ENCODE measurements around the gene CDX2.

Gene CDX2

DNA sequence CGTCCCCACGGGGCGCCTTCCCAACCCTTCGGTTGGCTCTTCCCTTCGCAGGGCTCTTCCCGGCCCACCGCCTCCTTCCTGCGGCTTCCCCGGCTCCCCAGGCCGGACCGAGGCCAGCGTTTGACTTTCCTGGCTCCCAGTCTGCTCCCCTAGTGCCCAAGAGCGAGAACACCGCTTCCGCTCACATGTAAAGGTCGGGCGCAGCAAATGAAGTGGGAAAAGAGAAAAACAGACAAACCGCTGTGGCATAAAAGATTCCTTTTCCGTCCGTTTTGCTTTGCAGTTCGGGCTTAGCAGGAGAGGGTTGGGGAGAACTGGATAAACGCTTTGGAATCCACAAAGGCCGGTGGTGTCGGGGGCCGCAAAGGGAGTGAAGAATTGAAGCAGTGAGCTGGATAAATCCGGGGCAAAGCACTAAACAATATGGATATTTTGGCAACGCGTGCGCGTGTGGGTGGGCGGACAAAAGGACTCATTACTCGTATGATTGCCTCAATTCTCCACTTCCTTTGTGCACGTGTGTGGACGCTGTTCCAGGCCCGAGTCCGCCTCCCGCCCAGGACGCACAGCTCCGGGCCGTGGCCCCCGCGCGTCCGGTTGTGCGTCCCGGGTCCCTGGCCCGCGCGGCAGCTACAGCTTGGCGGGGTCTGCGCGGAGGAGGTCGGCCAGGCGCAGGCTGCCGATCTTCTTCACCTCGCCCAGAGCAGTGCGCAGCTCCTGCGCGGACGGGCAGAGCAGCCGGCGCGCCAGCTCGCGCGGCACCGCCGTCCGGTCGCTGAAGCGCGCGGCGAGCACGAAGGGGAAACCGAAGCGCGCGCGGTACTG lies 8.6 kb upstream of the CDX2 start:
- no peak for DNase-seq (ENCODE audit: insufficient read length)
- TF ChIP-seq POLR2AphosphoS5 (IDR thresholded peaks at IDR 0.05; ENCODE audit: low read depth, low read length) (no peak), TAF1 (IDR thresholded peaks at IDR 0.05; ENCODE audit: borderline replicate concordance, low read depth, low read length) (no peak), POLR2A (IDR thresholded peaks at IDR 0.05; ENCODE audit: low read depth, low read length) (no peak)
- FAIRE-seq = no peak

DNA sequence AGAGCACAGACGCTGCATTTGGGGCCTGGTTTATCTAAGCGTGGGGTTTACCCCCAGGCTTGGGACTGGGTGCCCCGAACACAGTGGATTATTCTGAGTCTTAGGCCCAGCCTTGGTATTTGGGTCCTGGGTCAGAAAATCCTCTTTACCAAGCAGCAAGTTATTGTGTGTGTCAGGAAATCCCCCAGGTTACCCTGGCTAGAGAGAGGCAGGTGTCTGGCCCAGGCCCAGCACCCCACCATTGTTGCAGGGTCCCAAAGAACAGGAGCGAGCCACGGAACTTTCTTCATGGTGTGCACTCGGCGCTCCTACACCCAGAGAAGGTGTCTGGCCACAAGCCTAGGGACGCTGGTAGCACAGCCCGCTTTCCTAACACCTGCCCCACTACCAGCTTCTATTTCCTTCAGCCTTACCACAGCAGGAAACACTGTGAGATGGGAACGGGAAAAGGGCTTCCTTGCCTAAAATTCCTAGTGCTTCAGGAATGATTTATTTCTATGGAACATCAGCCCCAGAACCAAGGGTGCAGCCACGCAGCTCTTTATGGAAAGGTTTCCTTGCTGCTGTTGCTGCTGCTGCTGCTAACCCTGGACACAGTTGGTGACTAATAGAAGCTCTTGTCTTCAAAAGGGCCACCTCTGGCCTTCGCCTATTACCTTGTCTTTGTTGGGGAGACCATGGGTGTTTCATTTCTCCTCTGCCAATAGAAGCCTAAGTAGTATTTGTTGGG lies 7.4 kb upstream of the CDX2 start:
- no peak for FAIRE-seq
- TF ChIP-seq POLR2AphosphoS5 (IDR thresholded peaks at IDR 0.05; ENCODE audit: low read depth, low read length) = no peak
- no peak for TF ChIP-seq POLR2A (IDR thresholded peaks at IDR 0.05; ENCODE audit: low read depth, low read length)
- TF ChIP-seq TAF1 (IDR thresholded peaks at IDR 0.05; ENCODE audit: borderline replicate concordance, low read depth, low read length) = no peak
- no peak for DNase-seq (ENCODE audit: insufficient read length)

DNA sequence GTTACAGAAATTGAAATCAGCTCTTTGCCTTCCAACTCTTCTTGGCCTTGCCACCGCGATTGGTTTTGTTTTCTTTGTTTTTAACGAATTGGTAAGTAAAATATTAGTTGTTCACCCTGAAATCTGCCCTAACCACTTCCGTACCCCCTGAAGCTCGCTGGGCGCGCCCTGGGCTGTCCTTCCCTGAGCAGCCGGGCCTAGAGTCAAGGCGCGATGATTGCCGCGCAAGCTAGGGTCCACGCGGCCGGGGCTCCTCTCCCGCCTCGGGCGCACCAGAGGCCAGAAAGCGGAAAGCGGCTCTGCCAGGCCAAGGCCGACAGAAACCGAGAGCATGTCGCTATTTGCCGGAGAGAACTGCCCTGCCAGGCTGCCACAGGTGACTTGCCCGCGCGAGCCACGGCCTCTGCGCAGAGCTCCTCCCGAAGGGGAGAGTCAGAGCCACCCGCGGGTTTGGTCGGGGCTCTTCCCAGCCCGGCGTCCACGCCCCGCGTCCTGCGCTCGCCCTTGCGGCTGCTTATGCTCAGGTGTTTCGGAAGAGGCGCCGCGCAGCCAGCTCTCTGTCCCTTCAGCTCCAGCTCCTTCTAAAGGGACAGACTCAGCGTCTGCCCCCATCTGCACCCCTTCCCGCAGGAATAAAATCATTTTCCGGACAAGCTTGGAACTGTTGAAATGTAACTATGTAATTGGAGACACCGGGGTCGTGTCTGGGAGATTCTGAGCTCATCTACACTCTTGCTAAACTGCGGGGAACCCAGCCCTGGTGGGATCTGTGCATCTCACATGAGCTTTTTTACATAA lies 6.6 kb upstream of the CDX2 start:
- FAIRE-seq (no peak), DNase-seq (ENCODE audit: insufficient read length) (no peak)
- TF ChIP-seq TAF1 (IDR thresholded peaks at IDR 0.05; ENCODE audit: borderline replicate concordance, low read depth, low read length) (no peak), POLR2AphosphoS5 (IDR thresholded peaks at IDR 0.05; ENCODE audit: low read depth, low read length) (no peak)

DNA sequence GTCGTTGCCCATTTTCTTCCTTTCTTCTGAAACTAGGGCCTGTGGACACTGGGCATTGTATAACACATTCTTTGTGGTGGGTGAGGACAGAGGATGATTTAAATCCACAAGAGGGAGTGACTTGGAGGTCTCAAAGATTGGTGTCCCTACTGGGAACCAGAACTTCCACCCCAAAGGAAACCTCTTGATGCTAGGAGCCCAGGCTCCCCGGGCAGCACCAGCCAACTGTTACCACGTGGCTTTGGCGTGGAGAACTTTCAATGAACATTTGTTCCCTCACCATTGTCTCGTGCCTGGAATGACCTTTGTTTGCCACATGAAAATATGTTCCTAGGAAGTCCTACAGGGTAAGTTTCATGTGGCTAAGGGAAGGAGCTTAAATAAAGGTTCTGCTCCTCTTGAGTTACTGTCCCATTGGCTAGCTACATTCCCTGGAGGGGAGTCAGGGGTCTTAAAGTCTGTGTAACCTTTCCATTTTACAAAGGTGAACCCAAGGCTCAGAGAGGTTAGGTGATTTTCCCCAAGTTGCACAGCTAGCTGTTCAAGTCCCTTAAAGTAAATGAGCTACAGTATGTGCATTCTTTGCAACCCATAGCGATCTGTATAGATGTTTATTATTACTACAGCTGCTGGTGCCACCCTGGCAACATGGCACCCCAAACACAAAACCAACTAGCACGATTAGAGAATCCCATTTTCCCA lies 5.0 kb upstream of the CDX2 start:
- FAIRE-seq = no peak
- no peak for TF ChIP-seq POLR2A (IDR thresholded peaks at IDR 0.05; ENCODE audit: low read depth, low read length)
- no peak for TF ChIP-seq POLR2AphosphoS5 (IDR thresholded peaks at IDR 0.05; ENCODE audit: low read depth, low read length)
- TF ChIP-seq TAF1 (IDR thresholded peaks at IDR 0.05; ENCODE audit: borderline replicate concordance, low read depth, low read length) = no peak
- no peak for DNase-seq (ENCODE audit: insufficient read length)

DNA sequence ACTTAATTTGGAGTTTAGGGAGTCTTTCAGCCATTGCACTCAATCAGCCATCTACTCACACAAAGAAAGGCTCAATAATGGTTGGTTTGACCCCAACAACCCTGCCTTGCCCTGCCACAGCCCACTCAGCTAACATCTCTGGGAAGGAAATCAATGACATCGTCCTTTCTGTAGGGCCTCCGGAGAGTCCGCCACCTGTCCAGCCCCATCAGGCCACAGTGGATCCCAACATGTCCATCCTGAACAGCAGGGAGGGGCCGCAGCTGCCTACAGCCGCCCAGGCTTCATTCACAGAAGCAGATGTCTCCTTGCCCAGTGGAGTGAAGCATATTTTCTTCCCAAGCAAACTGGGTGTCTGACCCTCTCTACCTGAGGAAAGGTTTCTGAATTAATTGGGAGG lies 4.2 kb upstream of the CDX2 start:
- DNase-seq (ENCODE audit: insufficient read length) = no peak
- no peak for TF ChIP-seq POLR2A (IDR thresholded peaks at IDR 0.05; ENCODE audit: low read depth, low read length)
- no peak for FAIRE-seq

DNA sequence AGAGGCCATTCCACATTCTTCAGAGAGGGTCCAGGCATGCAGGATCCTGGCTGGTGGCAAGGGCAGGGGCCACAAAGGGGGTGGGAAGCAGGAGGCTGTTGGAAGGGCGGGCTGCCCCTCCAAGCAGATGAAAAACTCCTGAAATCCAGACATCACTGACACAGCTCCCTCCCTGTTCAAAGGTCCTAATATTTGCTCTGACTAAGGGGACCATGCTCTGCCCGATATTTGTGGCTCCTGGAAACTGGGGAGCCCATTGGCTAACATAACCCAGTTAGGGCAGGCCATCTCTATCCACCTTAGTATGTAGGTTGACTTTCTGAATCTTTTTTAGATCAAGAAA lies 3.3 kb upstream of the CDX2 start:
- DNase-seq (ENCODE audit: insufficient read length) (no peak), FAIRE-seq (no peak)
- TF ChIP-seq POLR2AphosphoS5 (IDR thresholded peaks at IDR 0.05; ENCODE audit: low read depth, low read length) (no peak), POLR2A (IDR thresholded peaks at IDR 0.05; ENCODE audit: low read depth, low read length) (no peak), TAF1 (IDR thresholded peaks at IDR 0.05; ENCODE audit: borderline replicate concordance, low read depth, low read length) (no peak)

DNA sequence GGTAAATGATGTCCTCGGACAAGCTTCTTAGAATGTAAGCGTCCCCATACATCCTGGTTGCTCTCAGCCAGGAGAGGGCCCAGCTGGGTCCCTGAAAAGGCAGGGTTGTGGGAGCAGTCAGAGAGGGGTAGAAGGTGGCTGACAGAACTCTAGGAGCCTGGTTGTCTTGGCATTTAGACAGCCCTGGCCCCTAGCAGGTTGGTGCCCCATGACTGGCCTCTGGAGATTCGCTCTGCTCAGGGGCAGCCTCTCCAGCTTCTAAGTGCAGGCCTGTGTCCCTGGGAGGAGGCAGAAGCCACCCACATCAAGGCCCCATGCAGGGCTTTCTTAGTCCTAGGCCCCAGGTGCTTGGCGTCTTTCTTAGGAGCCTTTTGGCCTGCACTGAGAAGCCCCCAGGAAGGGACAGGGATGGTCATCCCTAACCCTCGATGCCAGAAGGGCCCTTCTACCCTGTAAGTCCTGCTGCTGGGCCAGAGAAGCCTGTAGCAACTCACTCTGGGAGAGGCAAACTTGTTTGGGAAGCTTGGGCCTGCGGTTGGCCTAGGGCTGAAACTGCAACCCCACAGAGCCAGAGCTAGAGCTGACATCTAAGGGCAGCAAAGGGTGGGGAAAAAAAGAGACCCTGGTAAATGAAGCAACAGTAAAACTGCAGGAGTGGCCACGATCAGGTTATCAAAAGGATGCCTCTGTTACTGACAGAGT lies 2.8 kb upstream of the CDX2 start:
- no peak for DNase-seq (ENCODE audit: insufficient read length)
- FAIRE-seq = no peak
- TF ChIP-seq TAF1 (IDR thresholded peaks at IDR 0.05; ENCODE audit: borderline replicate concordance, low read depth, low read length) (no peak), POLR2AphosphoS5 (IDR thresholded peaks at IDR 0.05; ENCODE audit: low read depth, low read length) (no peak), POLR2A (IDR thresholded peaks at IDR 0.05; ENCODE audit: low read depth, low read length) (no peak)

DNA sequence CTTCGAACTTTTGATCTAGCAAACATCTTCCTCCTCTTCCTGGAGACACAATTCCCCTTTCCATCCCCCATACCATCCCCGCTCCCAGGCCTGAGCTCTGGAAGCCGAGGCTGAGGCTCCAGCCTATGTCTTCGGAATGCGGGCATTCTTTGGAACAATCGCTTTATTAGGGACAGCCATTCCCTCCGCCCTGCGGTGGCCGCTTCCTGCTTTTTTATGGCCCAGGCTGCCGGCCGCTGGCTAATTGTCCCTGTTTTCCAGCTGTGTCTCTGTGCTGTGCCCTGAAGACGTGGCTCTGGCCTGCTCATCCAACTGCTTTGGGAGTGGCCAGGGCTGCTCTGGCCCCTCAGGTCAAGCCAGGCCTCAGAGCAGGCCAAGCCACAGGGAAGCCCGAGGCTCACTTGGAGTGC lies 2.1 kb upstream of the CDX2 start:
- DNase-seq (ENCODE audit: insufficient read length) (no peak), FAIRE-seq (no peak)
- TF ChIP-seq TAF1 (IDR thresholded peaks at IDR 0.05; ENCODE audit: borderline replicate concordance, low read depth, low read length) (no peak), POLR2A (IDR thresholded peaks at IDR 0.05; ENCODE audit: low read depth, low read length) (no peak), POLR2AphosphoS5 (IDR thresholded peaks at IDR 0.05; ENCODE audit: low read depth, low read length) (no peak)

DNA sequence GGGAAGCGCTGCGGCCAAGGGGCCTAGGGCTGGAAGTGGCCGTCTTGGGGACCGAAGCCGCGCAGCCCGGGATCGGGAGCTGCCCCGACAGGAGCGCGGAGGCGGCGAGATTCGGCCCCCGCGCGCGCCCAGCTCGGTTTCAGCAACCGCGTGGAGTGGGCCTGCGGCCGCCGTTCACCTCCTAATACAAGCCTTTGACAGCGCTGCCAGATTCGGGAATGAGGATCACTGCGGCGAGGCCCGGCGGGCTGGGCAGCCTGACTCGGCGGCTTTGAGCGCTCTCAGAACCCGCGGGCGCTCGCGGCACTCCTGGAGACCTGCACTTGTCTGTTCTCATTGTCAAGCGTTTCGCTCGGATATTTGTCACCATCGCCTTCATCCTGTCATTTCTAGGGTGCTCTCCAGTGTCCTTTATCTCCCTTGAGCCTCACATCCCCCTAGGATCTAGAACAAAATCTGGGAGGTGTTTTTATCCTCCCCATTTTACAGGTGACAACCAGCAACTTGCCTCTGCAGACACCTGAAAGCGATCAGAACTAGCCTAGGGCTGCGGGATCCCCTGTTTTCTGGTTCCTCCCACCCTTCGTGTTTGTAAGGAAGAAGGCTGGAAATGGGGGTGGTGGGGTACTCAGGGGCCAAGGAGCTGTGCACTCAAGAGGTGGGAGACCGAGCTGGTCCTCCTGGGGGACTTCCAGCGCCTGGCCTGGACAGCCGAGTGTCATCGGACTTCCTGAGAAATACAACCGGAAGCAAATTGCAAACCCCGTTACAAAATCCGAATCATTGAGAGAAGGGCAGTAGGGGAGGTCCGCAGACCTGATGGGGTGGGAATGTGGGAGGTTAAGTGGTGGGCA lies 1.5 kb upstream of the CDX2 start:
- DNase-seq (ENCODE audit: insufficient read length) (no peak), FAIRE-seq (no peak)
- no peak for TF ChIP-seq POLR2A (IDR thresholded peaks at IDR 0.05; ENCODE audit: low read depth, low read length)
- TF ChIP-seq POLR2AphosphoS5 (IDR thresholded peaks at IDR 0.05; ENCODE audit: low read depth, low read length) = no peak
- no peak for TF ChIP-seq TAF1 (IDR thresholded peaks at IDR 0.05; ENCODE audit: borderline replicate concordance, low read depth, low read length)

DNA sequence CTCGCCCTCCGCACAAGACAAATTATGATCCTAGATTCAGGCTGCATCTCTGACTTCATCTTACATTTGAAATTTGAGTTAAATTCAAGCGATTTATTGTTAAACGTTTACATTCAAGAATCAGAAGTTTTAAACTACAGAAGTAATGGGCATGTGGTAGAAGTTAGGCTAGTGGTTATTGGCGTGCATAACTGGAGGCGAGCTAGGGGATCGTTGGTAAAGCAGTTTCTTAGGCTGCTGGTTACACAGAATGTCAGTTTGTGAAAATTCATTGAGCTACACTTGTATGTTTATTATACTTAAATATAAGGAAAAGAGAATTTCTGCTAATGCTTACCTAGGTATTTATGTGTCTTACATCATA lies 733 bp upstream of the CDX2 start:
- no peak for TF ChIP-seq POLR2AphosphoS5 (IDR thresholded peaks at IDR 0.05; ENCODE audit: low read depth, low read length)
- TF ChIP-seq TAF1 (IDR thresholded peaks at IDR 0.05; ENCODE audit: borderline replicate concordance, low read depth, low read length) = no peak
- no peak for TF ChIP-seq POLR2A (IDR thresholded peaks at IDR 0.05; ENCODE audit: low read depth, low read length)
- FAIRE-seq = no peak

More for the DNA sequence above, 733 bp upstream of the CDX2 start:
- no peak for DNase-seq (ENCODE audit: insufficient read length)
